Left ventricle myocardium inferior (tissue), 1 donor: Measurements from ENCODE around the gene GPBP1. TPM values are rescaled to one million over a fixed set of nuclear protein-coding genes. Genes with fewer than 3 reads are reported as not detected.

Source experiments
- DNase-seq: peaks from one replicate; pipeline ENCODE4 v3.0.0-alpha.2; 2020
- H3K27ac ChIP-seq: fragments of 200-600 bp; replicated peaks from 2 replicates; pipeline ENCODE4 v1.8.0; 2021
- H3K27me3 ChIP-seq: fragments of 200-600 bp; 2 replicates; pipeline ENCODE4 v1.8.0; 2021; ENCODE audit warnings: low read depth
- H3K36me3 ChIP-seq: fragments of 200-600 bp; 2 replicates; pipeline ENCODE4 v1.8.0; 2021
- H3K4me1 ChIP-seq: fragments of 200-600 bp; 2 replicates; pipeline ENCODE4 v1.8.0; 2021
- H3K4me3 ChIP-seq: fragments of 200-600 bp; 2 replicates; pipeline ENCODE4 v1.8.0; 2021; ENCODE audit warnings: mild to moderate bottlenecking, moderate library complexity
- H3K9me3 ChIP-seq: fragments of 200-600 bp; replicated peaks from 2 replicates; pipeline ENCODE4 v1.8.0; 2021
- intact Hi-C: fragments of 100-400 bp; cut with micrococcal nuclease; formaldehyde crosslinking; loops from one replicate; pipeline ENCODE4 v1.11.0; 2022
- total RNA-seq: library from RNA; stranded (reverse); fragmentation: NEBNext Ultra II Directional; extraction: Animal tissue kit (Norgen Biotek cat#: 25700); gene quantifications from one replicate; pipeline ENCODE4 v1.2.1, GENCODE V29; 2021
- TF ChIP-seq, protein P1 (sequence below): fragments of 200-600 bp; IDR thresholded peaks from 2 replicates; pipeline ENCODE4 v1.8.0; 2021; ENCODE audit warnings: antibody characterized with exemption, mild to moderate bottlenecking, borderline replicate concordance
- donor health status: DM: no; HTN: yes; CAD: no; lungs with severe emphysema.

GPBP1 gene
- total RNA-seq, 1 donor from 2014 or later: 47.4 TPM

- Histone ChIP-seq H3K4me1 (peaks cover 10% of the 10 kb centered on the region), H3K27me3 (no peaks in the 10 kb centered on the region), H3K27ac (no peak overlapping the region), H3K36me3 (peaks cover 60% of the 10 kb centered on the region), H3K4me3 (no peak overlapping the region), H3K9me3 (no peaks in the 10 kb centered on the region)
- no peak for DNase-seq
- TF ChIP-seq, protein P1, sequence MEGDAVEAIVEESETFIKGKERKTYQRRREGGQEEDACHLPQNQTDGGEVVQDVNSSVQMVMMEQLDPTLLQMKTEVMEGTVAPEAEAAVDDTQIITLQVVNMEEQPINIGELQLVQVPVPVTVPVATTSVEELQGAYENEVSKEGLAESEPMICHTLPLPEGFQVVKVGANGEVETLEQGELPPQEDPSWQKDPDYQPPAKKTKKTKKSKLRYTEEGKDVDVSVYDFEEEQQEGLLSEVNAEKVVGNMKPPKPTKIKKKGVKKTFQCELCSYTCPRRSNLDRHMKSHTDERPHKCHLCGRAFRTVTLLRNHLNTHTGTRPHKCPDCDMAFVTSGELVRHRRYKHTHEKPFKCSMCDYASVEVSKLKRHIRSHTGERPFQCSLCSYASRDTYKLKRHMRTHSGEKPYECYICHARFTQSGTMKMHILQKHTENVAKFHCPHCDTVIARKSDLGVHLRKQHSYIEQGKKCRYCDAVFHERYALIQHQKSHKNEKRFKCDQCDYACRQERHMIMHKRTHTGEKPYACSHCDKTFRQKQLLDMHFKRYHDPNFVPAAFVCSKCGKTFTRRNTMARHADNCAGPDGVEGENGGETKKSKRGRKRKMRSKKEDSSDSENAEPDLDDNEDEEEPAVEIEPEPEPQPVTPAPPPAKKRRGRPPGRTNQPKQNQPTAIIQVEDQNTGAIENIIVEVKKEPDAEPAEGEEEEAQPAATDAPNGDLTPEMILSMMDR: no peak
- intact Hi-C loops: no loop called here
Observed at GRCh38 chr5:57247765-57248164, 73.9 kb downstream of the GPBP1 start.

GRCh38 chr5:57249265-57249874, 75.5 kb downstream of the GPBP1 start:
- Histone ChIP-seq H3K36me3 (peaks cover 76% of the 10 kb centered on the region), H3K27me3 (no peaks in the 10 kb centered on the region), H3K27ac (peak overlapping the region; percentile 18), H3K4me3 (no peak overlapping the region), H3K4me1 (peaks cover 6% of the 10 kb centered on the region), H3K9me3 (no peaks in the 10 kb centered on the region)
- TF ChIP-seq, protein P1: no peak
- DNase-seq: no peak
- intact Hi-C loops: no loop called here

- Histone ChIP-seq H3K4me1 (peaks cover 7% of the 10 kb centered on the region), H3K4me3 (no peak overlapping the region), H3K36me3 (peaks cover 73% of the 10 kb centered on the region), H3K9me3 (no peaks in the 10 kb centered on the region), H3K27ac (no peak overlapping the region), H3K27me3 (no peaks in the 10 kb centered on the region)
- DNase-seq: no peak
- TF ChIP-seq, protein P1: no peak
- intact Hi-C loops: no loop called here
Observed at GRCh38 chr5:57258052-57258451, 84.2 kb downstream of the GPBP1 start.

GRCh38 chr5:57258943-57259342, 85.1 kb downstream of the GPBP1 start:
- Histone ChIP-seq H3K4me3 (no peak overlapping the region), H3K36me3 (peaks cover 73% of the 10 kb centered on the region), H3K4me1 (peaks cover 7% of the 10 kb centered on the region), H3K27ac (no peak overlapping the region), H3K27me3 (no peaks in the 10 kb centered on the region), H3K9me3 (no peaks in the 10 kb centered on the region)
- TF ChIP-seq, protein P1: no peak
- intact Hi-C loops: no loop called here
- no peak for DNase-seq

DNA sequence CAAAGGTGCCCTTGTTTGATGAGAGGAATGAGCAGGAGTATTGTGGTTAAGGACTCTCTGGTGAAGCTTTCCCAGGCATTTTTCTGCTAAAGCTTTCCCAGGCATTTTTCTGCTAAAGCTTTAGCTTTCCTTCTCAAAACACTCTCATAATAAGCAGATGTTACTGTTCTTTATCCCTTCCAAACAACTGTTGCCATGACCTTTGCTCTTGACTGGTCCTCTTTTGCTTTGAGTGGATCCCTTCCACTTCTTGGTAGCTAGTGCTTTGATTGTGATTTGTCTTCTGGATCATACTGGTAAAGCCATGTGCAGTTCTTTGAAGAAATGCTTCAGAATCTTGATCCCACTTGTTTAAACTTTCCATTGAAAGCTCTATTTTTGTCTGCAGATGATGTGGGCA, 85.8 kb downstream of the GPBP1 start:
- intact Hi-C loops: no loop called here
- TF ChIP-seq, protein P1: no peak
- no peak overlapping the region for H3K27ac ChIP-seq
- no peaks in the 10 kb centered on the region for H3K9me3 ChIP-seq
- no peaks in the 10 kb centered on the region for H3K27me3 ChIP-seq
- peaks cover 7% of the 10 kb centered on the region for H3K4me1 ChIP-seq
- peaks cover 68% of the 10 kb centered on the region for H3K36me3 ChIP-seq
- H3K4me3 ChIP-seq: no peak overlapping the region
- no peak for DNase-seq

DNA sequence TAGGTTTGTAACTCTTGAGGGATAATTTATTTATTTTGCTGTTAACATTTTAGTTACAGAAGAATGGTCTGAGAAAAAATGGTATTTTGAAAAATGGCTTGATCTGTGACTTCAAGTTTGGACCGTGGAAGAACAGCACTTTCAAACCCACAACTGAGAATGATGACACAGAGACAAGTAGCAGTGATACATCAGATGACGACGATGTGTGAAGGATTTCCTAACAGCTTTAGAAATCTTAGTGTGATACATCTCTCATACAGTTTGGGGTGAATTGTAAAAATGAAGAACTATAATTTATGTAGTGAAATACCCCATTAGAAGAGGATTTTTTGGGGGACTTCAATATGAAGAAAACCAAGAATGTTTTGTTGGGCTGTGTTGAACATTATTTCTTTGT, 88.7 kb downstream of the GPBP1 start:
- no peak overlapping the region for H3K4me3 ChIP-seq
- no peaks in the 10 kb centered on the region for H3K9me3 ChIP-seq
- no peak for DNase-seq
- peaks cover 7% of the 10 kb centered on the region for H3K4me1 ChIP-seq
- TF ChIP-seq, protein P1: no peak
- no peaks in the 10 kb centered on the region for H3K27me3 ChIP-seq
- intact Hi-C loops: no loop called here
- peaks cover 42% of the 10 kb centered on the region for H3K36me3 ChIP-seq
- H3K27ac ChIP-seq: no peak overlapping the region
